ENCODE results near the gene ABCC1. TPM values are rescaled to one million over a fixed set of nuclear protein-coding genes. Genes with fewer than 3 reads are reported as not detected.
A peak's percentile ranks its signal among the peaks of the same experiment; 100 is the strongest.

ABCC1 gene
- total RNA-seq, 2 experiments from 2014 or later, result 64.5 to 67.6 TPM

- DNase-seq (no peak), ATAC-seq (no peak)
- TF ChIP-seq CTCF (IDR thresholded peaks at IDR 0.05), result no peak
- H3K27ac Mint-ChIP-seq, result peak overlapping the region; percentile 99
- H3K36me3 Mint-ChIP-seq (ENCODE audit: low read depth), result peaks cover 70% of the 10 kb centered on the region
- H3K27me3 Mint-ChIP-seq, result no peaks in the 10 kb centered on the region
- peaks cover 22% of the 10 kb centered on the region for H3K9me3 Mint-ChIP-seq
- peaks cover 80% of the 10 kb centered on the region for H3K4me1 Mint-ChIP-seq (ENCODE audit: low read depth)
- peak overlapping the region; percentile 45 for H3K4me3 Mint-ChIP-seq
- CTCF ChIA-PET, result interaction anchor here (0.8 to 1.6 kb wide), 3 partner anchors 10 to 72 kb away, joined by 3 to 4 read pairs (median 3); no protein-coding TSS in a partner anchor
- POLR2A ChIA-PET, result interaction anchor here (0.6 to 3.1 kb wide), 6 partner anchors 9 to 65 kb away, joined by 3 to 32 read pairs (median 4); no protein-coding TSS in a partner anchor
- intact Hi-C loops (cut with micrococcal nuclease), result loop anchor here (10.0 kb wide), 1 partner anchor 64 kb away; no protein-coding TSS in a partner anchor
Measured at GRCh38 chr16:15960124-15960971, 10.9 kb downstream of the ABCC1 start.

GRCh38 chr16:15961060-15961511, 11.7 kb downstream of the ABCC1 start:
- DNase-seq (peak; percentile 90), ATAC-seq (peak; percentile 82)
- ChIA-PET CTCF (interaction anchor here (1.6 kb wide), 1 partner anchor 71 kb away, joined by 4 read pairs; no protein-coding TSS in a partner anchor), POLR2A (interaction anchor here (0.6 to 3.1 kb wide), 2 partner anchors 10 to 60 kb away, joined by 3 to 32 read pairs; no protein-coding TSS in a partner anchor)
- H3K9me3 Mint-ChIP-seq, result peaks cover 20% of the 10 kb centered on the region
- peaks cover 69% of the 10 kb centered on the region for H3K36me3 Mint-ChIP-seq (ENCODE audit: low read depth)
- no peaks in the 10 kb centered on the region for H3K27me3 Mint-ChIP-seq
- H3K4me3 Mint-ChIP-seq, result peak overlapping the region; percentile 76
- intact Hi-C loops (cut with micrococcal nuclease), result loop anchor here (10.0 kb wide), 1 partner anchor 64 kb away; no protein-coding TSS in a partner anchor
- H3K27ac Mint-ChIP-seq, result peak overlapping the region; percentile 99
- TF ChIP-seq CTCF (IDR thresholded peaks at IDR 0.05), result no peak
- H3K4me1 Mint-ChIP-seq (ENCODE audit: low read depth), result peaks cover 80% of the 10 kb centered on the region

GRCh38 chr16:15961571-15962090, 12.2 kb downstream of the ABCC1 start:
- ChIA-PET CTCF (no interaction called here), POLR2A (no interaction called here)
- no peaks in the 10 kb centered on the region for H3K27me3 Mint-ChIP-seq
- no peak for TF ChIP-seq CTCF (IDR thresholded peaks at IDR 0.05)
- peaks cover 20% of the 10 kb centered on the region for H3K9me3 Mint-ChIP-seq
- DNase-seq, result no peak
- peaks cover 76% of the 10 kb centered on the region for H3K4me1 Mint-ChIP-seq (ENCODE audit: low read depth)
- intact Hi-C loops (cut with micrococcal nuclease), result loop anchor here (10.0 kb wide), 1 partner anchor 63 kb away; no protein-coding TSS in a partner anchor
- peak; percentile 25 for ATAC-seq
- H3K27ac Mint-ChIP-seq, result peak overlapping the region; percentile 99
- peak overlapping the region; percentile 76 for H3K4me3 Mint-ChIP-seq
- peaks cover 66% of the 10 kb centered on the region for H3K36me3 Mint-ChIP-seq (ENCODE audit: low read depth)

GRCh38 chr16:15963307-15963910, 14.0 kb downstream of the ABCC1 start:
- Mint-ChIP-seq H3K4me3 (no peak overlapping the region), H3K9me3 (peaks cover 20% of the 10 kb centered on the region), H3K27me3 (no peaks in the 10 kb centered on the region), H3K27ac (peak overlapping the region; percentile 99), H3K4me1 (ENCODE audit: low read depth) (peaks cover 76% of the 10 kb centered on the region), H3K36me3 (ENCODE audit: low read depth) (peaks cover 69% of the 10 kb centered on the region)
- intact Hi-C loops (cut with micrococcal nuclease), result loop anchor here (10.0 kb wide), 1 partner anchor 61 kb away; no protein-coding TSS in a partner anchor
- ChIA-PET CTCF (no interaction called here), POLR2A (no interaction called here)
- ATAC-seq (no peak), DNase-seq (no peak)
- TF ChIP-seq CTCF (IDR thresholded peaks at IDR 0.05), result no peak

Data from activated CD8-positive, alpha-beta T cell treated with anti-CD3 and anti-CD28 coated beads for 36 hours (primary cell).